Activated naive CD4-positive, alpha-beta T cell treated with anti-CD3 and anti-CD28 coated beads, Interleukin-2, amount 10 ng/mL, durations not matched to agents 7 days and 5 days (primary cell): ENCODE data around the gene TMCC3.
"Not testable (repeated sequence)": the region's sequence is repeated elsewhere in the genome, so short reads cannot be mapped to it uniquely, and the experiment has no call there.

Experiments
- CTCF ChIA-PET: fragments of 350-600 bp; sonication (Branson Sonifier 250); formaldehyde crosslinking; loops from one replicate; lab custom pipeline; 2021; ENCODE audit warnings: antibody characterized with exemption; lab: Charles Lee
- DNase-seq: peaks from one replicate; pipeline ENCODE4 v3.0.0-alpha.2; 2020
- H3K27ac Mint-ChIP-seq: one replicate; pipeline ENCODE4 v1.8.0; 2021; ENCODE audit warnings: mild to moderate bottlenecking, moderate library complexity, mixed read lengths
- H3K27me3 Mint-ChIP-seq: one replicate; pipeline ENCODE4 v1.8.0; 2021; ENCODE audit warnings: mild to moderate bottlenecking, mixed read lengths
- H3K36me3 Mint-ChIP-seq: one replicate; pipeline ENCODE4 v1.8.0; 2021; ENCODE audit warnings: mixed read lengths
- H3K4me1 Mint-ChIP-seq: one replicate; pipeline ENCODE4 v1.8.0; 2021; ENCODE audit warnings: mixed read lengths
- H3K4me3 Mint-ChIP-seq: one replicate; pipeline ENCODE4 v1.8.0; 2021; ENCODE audit warnings: mild to moderate bottlenecking, moderate library complexity, mixed read lengths
- H3K9me3 Mint-ChIP-seq: one replicate; pipeline ENCODE4 v1.8.0; 2021; ENCODE audit warnings: mixed read lengths

TMCC3 gene

GRCh38 chr12:94570161-94570560 is 80.2 kb downstream of the TMCC3 start:
- no peak overlapping the region for H3K4me3 Mint-ChIP-seq
- H3K9me3 Mint-ChIP-seq: no peaks in the 10 kb centered on the region
- CTCF ChIA-PET: no interaction called here
- DNase-seq: no peak
- peaks cover 26% of the 10 kb centered on the region for H3K27me3 Mint-ChIP-seq
- no peaks in the 10 kb centered on the region for H3K4me1 Mint-ChIP-seq
- H3K36me3 Mint-ChIP-seq: no peaks in the 10 kb centered on the region
- H3K27ac Mint-ChIP-seq: no peak overlapping the region

GRCh38 chr12:94567761-94568160 is 82.6 kb downstream of the TMCC3 start:
- no peaks in the 10 kb centered on the region for H3K9me3 Mint-ChIP-seq
- H3K27ac Mint-ChIP-seq: no peak overlapping the region
- DNase-seq: no peak
- no peaks in the 10 kb centered on the region for H3K4me1 Mint-ChIP-seq
- CTCF ChIA-PET: no interaction called here
- H3K27me3 Mint-ChIP-seq: peaks cover 21% of the 10 kb centered on the region
- H3K4me3 Mint-ChIP-seq: no peak overlapping the region
- no peaks in the 10 kb centered on the region for H3K36me3 Mint-ChIP-seq

GRCh38 chr12:94566345-94566744 is 84.0 kb downstream of the TMCC3 start:
- CTCF ChIA-PET: no interaction called here
- H3K4me1 Mint-ChIP-seq: no peaks in the 10 kb centered on the region
- H3K9me3 Mint-ChIP-seq: no peaks in the 10 kb centered on the region
- no peak overlapping the region for H3K4me3 Mint-ChIP-seq
- H3K27me3 Mint-ChIP-seq: peaks cover 17% of the 10 kb centered on the region
- H3K27ac Mint-ChIP-seq: no peak overlapping the region
- DNase-seq: no peak
- no peaks in the 10 kb centered on the region for H3K36me3 Mint-ChIP-seq

- Mint-ChIP-seq H3K4me1 (no peaks in the 10 kb centered on the region), H3K4me3 (no peak overlapping the region), H3K9me3 (no peaks in the 10 kb centered on the region), H3K27me3 (peaks cover 21% of the 10 kb centered on the region), H3K36me3 (no peaks in the 10 kb centered on the region), H3K27ac (no peak overlapping the region)
- no peak for DNase-seq
- CTCF ChIA-PET: no interaction called here
These were observed 84.7 kb downstream of the TMCC3 start for GRCh38 chr12:94565683-94566082.

- H3K27ac Mint-ChIP-seq: no peak overlapping the region
These were observed 87.1 kb downstream of the TMCC3 start for GRCh38 chr12:94563286-94563685.

GRCh38 chr12:94561943-94562411 is 88.4 kb downstream of the TMCC3 start:
- H3K36me3 Mint-ChIP-seq: no peaks in the 10 kb centered on the region
- H3K9me3 Mint-ChIP-seq: no peaks in the 10 kb centered on the region
- peaks cover 33% of the 10 kb centered on the region for H3K27me3 Mint-ChIP-seq
- no peaks in the 10 kb centered on the region for H3K4me1 Mint-ChIP-seq
- CTCF ChIA-PET: no interaction called here
- no peak overlapping the region for H3K27ac Mint-ChIP-seq
- DNase-seq: no peak
- H3K4me3 Mint-ChIP-seq: no peak overlapping the region

More at GRCh38 chr12:94563286-94563685, 87.1 kb downstream of the TMCC3 start:
- DNase-seq: no peak
- no peaks in the 10 kb centered on the region for H3K4me1 Mint-ChIP-seq
- CTCF ChIA-PET: no interaction called here
- peaks cover 32% of the 10 kb centered on the region for H3K27me3 Mint-ChIP-seq
- no peak overlapping the region for H3K4me3 Mint-ChIP-seq
- H3K36me3 Mint-ChIP-seq: no peaks in the 10 kb centered on the region
- no peaks in the 10 kb centered on the region for H3K9me3 Mint-ChIP-seq

- H3K27ac Mint-ChIP-seq: no peak overlapping the region
- H3K4me1 Mint-ChIP-seq: no peaks in the 10 kb centered on the region
- no peaks in the 10 kb centered on the region for H3K36me3 Mint-ChIP-seq
- no peak for DNase-seq
- H3K9me3 Mint-ChIP-seq: no peaks in the 10 kb centered on the region
- no peak overlapping the region for H3K4me3 Mint-ChIP-seq
- peaks cover 33% of the 10 kb centered on the region for H3K27me3 Mint-ChIP-seq
- CTCF ChIA-PET: no interaction called here
These were observed 89.7 kb downstream of the TMCC3 start for GRCh38 chr12:94560431-94561221.

GRCh38 chr12:94558612-94559011 is 91.7 kb downstream of the TMCC3 start:
- no peaks in the 10 kb centered on the region for H3K36me3 Mint-ChIP-seq
- no peak overlapping the region for H3K4me3 Mint-ChIP-seq
- no peak for DNase-seq
- no peak overlapping the region for H3K27ac Mint-ChIP-seq
- H3K27me3 Mint-ChIP-seq: peaks cover 30% of the 10 kb centered on the region
- H3K9me3 Mint-ChIP-seq: no peaks in the 10 kb centered on the region
- CTCF ChIA-PET: no interaction called here
- H3K4me1 Mint-ChIP-seq: no peaks in the 10 kb centered on the region

- no peaks in the 10 kb centered on the region for H3K36me3 Mint-ChIP-seq
- no peaks in the 10 kb centered on the region for H3K4me1 Mint-ChIP-seq
- H3K27ac Mint-ChIP-seq: no peak overlapping the region
- H3K9me3 Mint-ChIP-seq: no peaks in the 10 kb centered on the region
- H3K27me3 Mint-ChIP-seq: peaks cover 30% of the 10 kb centered on the region
- H3K4me3 Mint-ChIP-seq: no peak overlapping the region
- DNase-seq: no peak
- CTCF ChIA-PET: no interaction called here
These were observed 92.5 kb downstream of the TMCC3 start for GRCh38 chr12:94557746-94558295.

- CTCF ChIA-PET: no interaction called here
- Mint-ChIP-seq H3K4me3 (no peak overlapping the region), H3K27ac (no peak overlapping the region), H3K4me1 (no peaks in the 10 kb centered on the region), H3K27me3 (peaks cover 26% of the 10 kb centered on the region), H3K36me3 (no peaks in the 10 kb centered on the region), H3K9me3 (no peaks in the 10 kb centered on the region)
- no peak for DNase-seq
These were observed 94.7 kb downstream of the TMCC3 start for GRCh38 chr12:94555687-94556086.

GRCh38 chr12:94553875-94554274 is 96.5 kb downstream of the TMCC3 start:
- no peaks in the 10 kb centered on the region for H3K36me3 Mint-ChIP-seq
- no peak overlapping the region for H3K27ac Mint-ChIP-seq
- CTCF ChIA-PET: no interaction called here
- H3K27me3 Mint-ChIP-seq: peaks cover 11% of the 10 kb centered on the region
- H3K4me1 Mint-ChIP-seq: no peaks in the 10 kb centered on the region
- no peaks in the 10 kb centered on the region for H3K9me3 Mint-ChIP-seq
- DNase-seq: no peak
- H3K4me3 Mint-ChIP-seq: no peak overlapping the region

GRCh38 chr12:94553130-94553519 is 97.2 kb downstream of the TMCC3 start:
- no peaks in the 10 kb centered on the region for H3K4me1 Mint-ChIP-seq
- H3K9me3 Mint-ChIP-seq: peaks cover 3% of the 10 kb centered on the region
- no peak overlapping the region for H3K27ac Mint-ChIP-seq
- no peak overlapping the region for H3K4me3 Mint-ChIP-seq
- CTCF ChIA-PET: no interaction called here
- no peaks in the 10 kb centered on the region for H3K36me3 Mint-ChIP-seq
- peaks cover 4% of the 10 kb centered on the region for H3K27me3 Mint-ChIP-seq
- no peak for DNase-seq

GRCh38 chr12:94551810-94552209 is 98.5 kb downstream of the TMCC3 start:
- Mint-ChIP-seq H3K27me3 (peaks cover 2% of the 10 kb centered on the region), H3K36me3 (peaks cover 7% of the 10 kb centered on the region), H3K4me3 (no peak overlapping the region), H3K9me3 (peaks cover 16% of the 10 kb centered on the region), H3K27ac (no peak overlapping the region), H3K4me1 (no peaks in the 10 kb centered on the region)
- CTCF ChIA-PET: no interaction called here
- DNase-seq: no peak

GRCh38 chr12:94550964-94551363 is 99.4 kb downstream of the TMCC3 start:
- no peak overlapping the region for H3K27ac Mint-ChIP-seq
- peaks cover 3% of the 10 kb centered on the region for H3K27me3 Mint-ChIP-seq
- peaks cover 7% of the 10 kb centered on the region for H3K36me3 Mint-ChIP-seq

GRCh38 chr12:94548833-94549232 is 101.5 kb downstream of the TMCC3 start:
- CTCF ChIA-PET, H3K4me1 Mint-ChIP-seq: not testable (repeated sequence)

More at GRCh38 chr12:94550964-94551363, 99.4 kb downstream of the TMCC3 start:
- CTCF ChIA-PET: interaction anchor here (0.8 kb wide), 1 partner anchor 396 kb away, joined by 3 read pairs; no protein-coding TSS in a partner anchor
- no peaks in the 10 kb centered on the region for H3K4me1 Mint-ChIP-seq
- H3K4me3 Mint-ChIP-seq: no peak overlapping the region
- H3K9me3 Mint-ChIP-seq: peaks cover 25% of the 10 kb centered on the region
- DNase-seq: no peak

More at GRCh38 chr12:94548833-94549232, 101.5 kb downstream of the TMCC3 start:
- not testable (repeated sequence) for H3K4me3 Mint-ChIP-seq, H3K27me3 Mint-ChIP-seq, H3K27ac Mint-ChIP-seq, DNase-seq
- peaks cover 34% of the 10 kb centered on the region for H3K9me3 Mint-ChIP-seq
- peaks cover 11% of the 10 kb centered on the region for H3K36me3 Mint-ChIP-seq
